Measurements from ENCODE around the gene PRDM1.

The PRDM1 gene

GRCh38 chr6:106069478-106069877, 16.7 kb upstream of the PRDM1 start:
- no peak for DNase-seq (ENCODE audit: low read depth in 1 of 2, low spot score in 1 of 2)

GRCh38 chr6:106070636-106071035, 15.5 kb upstream of the PRDM1 start:
- no peak for DNase-seq (ENCODE audit: low read depth in 1 of 2, low spot score in 1 of 2)

DNA sequence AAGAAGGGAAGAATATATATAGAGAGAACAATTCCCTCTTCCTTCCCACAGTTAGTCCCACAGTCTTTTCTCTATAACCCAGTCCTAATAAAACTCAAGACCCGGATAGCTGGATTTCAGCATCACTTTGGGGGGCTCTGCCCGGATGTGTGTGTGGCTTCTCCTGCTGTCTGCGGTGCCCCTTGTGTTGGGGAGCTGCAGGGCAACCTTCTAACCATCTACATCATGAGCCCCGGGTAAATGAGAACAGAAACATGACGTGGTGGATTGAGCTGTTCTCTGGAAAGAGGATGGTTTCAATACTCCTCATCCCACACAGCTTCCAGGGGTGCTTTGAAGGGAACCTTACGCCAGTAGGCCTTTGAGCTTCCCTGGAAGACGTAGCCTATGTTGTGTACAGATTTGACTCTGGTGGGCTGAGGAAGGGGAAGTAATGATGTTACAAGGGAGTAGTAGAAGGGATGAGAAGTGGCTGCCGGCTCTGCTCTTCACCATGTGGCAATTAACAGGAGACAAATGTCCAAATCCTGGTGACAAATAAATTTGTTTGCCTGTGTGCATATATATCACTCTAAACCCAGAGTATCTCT, 13.5 kb upstream of the PRDM1 start:
- no peak for DNase-seq (ENCODE audit: low read depth in 1 of 2, low spot score in 1 of 2)

DNA sequence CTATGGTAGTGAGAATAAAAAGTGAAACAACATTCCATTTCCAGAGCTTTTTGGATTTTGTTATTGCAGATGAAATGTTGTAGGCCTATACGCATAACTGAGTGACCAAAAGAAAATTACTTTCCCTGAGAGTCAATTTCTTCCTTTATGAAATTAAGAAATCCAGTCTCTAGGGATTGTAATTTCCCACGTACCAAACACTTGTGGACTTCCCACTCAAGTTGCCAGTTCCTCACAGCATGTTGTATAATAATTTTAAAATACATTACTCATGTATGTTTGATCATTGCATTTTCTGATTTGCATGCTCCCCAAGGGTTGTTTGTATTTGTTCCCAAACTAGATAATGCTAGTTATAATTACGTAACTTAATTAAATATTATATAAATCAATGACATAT, 12.0 kb upstream of the PRDM1 start:
- DNase-seq (ENCODE audit: low read depth in 1 of 2, low spot score in 1 of 2) = no peak

GRCh38 chr6:106076139-106076538, 10.0 kb upstream of the PRDM1 start:
- no peak for DNase-seq (ENCODE audit: low read depth in 1 of 2, low spot score in 1 of 2)

- DNase-seq (ENCODE audit: low read depth in 1 of 2, low spot score in 1 of 2) = no peak
These were observed 9.0 kb upstream of the PRDM1 start for GRCh38 chr6:106077170-106077569.

DNA sequence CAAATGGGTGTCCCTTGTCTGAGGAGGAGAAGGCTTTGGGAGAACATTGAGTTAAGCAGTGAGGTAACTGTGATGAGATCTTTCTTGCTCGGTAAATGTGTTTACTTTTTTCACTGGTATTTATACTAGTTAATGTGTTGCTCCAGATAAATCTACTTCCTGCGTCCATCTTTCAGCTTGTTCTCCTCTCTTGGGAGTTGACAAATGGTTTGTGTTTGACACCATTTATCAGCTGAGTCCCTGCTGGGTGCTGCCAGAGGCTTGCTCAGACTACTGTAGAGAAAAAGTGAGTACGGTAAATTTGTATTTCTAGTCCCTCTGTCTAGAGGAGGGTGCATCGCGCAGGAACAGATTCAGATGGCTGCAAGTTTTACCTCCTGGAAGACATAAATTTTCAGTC, 8.3 kb upstream of the PRDM1 start:
- DNase-seq (ENCODE audit: low read depth in 1 of 2, low spot score in 1 of 2) = no peak

DNA sequence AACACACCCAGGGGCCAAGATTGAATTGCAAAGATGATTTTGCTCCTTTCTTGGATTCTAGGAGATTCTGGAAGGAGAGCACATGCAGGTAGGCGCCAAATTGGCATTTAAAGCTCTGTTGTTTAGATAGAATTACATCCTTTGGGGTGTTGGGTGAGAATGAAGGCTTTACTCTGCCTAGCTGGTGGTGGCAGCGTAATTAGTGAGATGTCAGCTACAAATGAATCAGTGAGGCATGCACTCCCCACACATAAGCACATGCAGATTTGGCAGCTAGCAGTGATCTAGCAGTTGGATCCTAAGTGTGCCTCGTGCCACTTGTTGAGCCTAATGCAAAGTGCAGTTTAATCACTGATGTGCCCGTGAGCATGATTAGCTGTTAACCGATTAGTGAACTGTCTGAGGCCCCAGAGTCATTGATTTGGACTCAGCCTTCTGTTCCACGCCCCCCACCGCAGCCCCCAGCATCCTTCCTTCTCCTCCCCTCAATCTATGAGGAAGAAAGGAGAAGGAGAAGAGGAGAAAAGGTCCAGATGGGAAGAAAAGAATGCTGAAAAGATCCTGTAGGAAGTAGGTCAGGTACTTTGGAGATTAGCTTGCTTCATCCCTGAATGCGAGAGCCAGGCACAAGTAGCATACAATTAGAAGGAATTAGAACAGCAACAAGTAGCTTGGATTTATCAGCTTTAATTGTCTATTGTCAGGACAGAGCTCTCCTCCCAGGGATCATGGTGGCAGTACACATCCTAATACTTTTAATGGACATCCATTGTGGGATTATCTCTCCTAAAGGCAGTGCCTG, 6.0 kb upstream of the PRDM1 start:
- DNase-seq (ENCODE audit: low read depth in 1 of 2, low spot score in 1 of 2) = no peak

DNA sequence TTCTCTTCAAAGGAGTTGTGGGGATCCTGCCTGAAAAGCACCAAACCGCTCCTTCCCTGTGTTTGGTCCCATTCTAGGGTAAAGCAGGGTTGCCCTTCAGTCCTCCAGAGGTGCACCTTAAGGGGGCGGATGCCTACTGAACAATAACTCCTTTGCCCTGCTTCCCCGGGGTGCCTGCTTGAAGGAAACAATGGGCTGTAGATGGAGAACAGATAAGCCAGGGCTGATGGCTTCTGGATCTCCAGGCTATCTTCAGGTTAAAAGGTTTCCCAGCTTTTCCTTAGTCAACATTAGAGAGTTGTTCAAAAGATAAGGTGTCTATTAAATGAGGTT, 5.4 kb upstream of the PRDM1 start:
- DNase-seq (ENCODE audit: low read depth in 1 of 2, low spot score in 1 of 2) = no peak

DNA sequence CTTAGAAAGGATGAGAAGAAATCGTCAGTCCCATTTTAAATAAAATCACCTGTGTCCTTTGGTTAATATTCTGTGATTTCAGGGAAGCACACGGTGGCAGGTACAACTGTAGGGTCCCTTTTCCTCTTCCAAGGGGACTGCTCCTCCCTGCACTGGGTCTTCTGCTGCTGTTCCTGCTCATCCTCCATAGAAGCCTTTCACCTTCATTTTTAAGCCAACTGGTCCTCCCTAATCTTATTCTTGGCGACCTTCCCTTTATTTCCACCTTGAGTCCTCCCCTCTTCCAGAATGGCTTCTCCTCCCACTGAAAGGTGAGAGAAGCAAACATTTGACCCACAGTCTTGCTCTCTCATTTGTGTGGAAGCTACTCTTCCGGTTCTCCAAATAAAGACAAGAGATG, 4.4 kb upstream of the PRDM1 start:
- no peak for DNase-seq (ENCODE audit: low read depth in 1 of 2, low spot score in 1 of 2)

DNA sequence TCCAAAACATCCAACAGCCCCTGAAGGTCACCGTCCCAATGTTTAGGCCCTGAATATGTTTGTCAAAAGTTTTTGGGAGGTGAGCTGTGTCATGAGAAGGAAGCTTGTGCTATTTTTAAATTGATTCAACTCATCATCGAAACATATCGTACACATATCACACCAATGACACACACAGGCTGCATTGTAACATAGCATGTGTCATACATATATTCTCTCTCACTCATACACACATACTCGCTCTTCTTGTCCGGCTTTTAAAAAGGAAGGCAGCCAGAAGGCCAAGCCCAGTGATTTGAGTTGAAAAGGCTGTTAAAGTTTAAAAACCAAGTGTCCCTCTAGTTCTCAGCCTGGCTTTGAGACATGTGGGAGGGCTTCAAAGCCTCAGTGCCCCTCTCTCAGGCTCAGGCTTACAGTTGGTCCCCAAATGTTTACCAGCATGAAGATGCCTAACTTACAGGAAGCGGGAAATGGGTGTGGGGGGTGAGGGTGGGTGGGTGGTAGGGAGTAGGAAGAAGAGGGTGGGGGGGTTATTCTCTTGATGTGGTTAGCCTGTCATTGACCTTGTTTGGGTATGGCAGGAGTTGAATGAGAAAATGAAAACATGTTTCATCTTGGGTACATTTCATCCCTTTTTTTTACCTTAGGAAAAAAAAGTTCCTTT, 3.3 kb upstream of the PRDM1 start:
- no peak for DNase-seq (ENCODE audit: low read depth in 1 of 2, low spot score in 1 of 2)

- no peak for DNase-seq (ENCODE audit: low read depth in 1 of 2, low spot score in 1 of 2)
These were observed 2.5 kb upstream of the PRDM1 start for GRCh38 chr6:106083618-106084017.

DNA sequence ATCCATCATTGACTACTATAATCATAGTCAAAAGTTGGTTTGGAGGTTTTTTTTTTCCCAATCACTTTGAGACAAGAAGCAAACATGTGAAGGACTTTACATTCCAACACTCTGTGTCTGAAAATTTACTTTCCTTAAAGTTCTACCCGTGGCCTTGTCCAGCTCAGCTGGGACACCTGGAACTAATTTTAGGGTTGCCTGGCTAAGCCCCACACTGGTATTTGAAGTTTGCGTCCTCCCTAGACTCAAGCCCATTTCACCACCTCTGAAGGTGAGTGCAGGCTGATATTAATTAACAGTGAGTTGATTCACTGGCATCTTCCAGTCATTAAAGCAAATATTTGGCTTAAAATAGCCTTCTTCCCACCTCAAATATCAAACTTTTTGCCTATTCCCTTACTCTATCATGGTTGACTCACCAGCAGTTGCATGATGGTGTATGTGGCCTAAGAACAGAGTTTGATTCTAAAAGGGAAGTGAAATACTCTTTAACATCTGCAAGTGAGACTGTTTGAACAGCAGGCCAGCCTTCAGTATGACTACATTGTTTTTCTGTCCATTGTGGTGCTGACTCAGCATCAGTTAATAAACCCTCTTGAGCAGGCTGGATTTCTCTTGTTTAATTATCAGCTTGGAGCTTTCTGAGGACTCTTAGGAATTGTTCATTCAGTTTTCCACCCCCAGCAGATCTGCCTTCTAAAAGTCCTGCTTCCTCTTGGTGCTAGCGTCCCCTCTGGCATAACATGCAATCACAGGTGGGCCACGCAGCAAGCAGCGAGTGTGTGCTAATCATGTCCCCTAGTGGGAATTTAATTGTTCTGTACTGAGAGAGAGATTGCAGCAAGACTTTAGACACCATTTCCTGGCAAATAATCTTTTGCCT, 1.8 kb upstream of the PRDM1 start:
- no peak for DNase-seq (ENCODE audit: low read depth in 1 of 2, low spot score in 1 of 2)

DNA sequence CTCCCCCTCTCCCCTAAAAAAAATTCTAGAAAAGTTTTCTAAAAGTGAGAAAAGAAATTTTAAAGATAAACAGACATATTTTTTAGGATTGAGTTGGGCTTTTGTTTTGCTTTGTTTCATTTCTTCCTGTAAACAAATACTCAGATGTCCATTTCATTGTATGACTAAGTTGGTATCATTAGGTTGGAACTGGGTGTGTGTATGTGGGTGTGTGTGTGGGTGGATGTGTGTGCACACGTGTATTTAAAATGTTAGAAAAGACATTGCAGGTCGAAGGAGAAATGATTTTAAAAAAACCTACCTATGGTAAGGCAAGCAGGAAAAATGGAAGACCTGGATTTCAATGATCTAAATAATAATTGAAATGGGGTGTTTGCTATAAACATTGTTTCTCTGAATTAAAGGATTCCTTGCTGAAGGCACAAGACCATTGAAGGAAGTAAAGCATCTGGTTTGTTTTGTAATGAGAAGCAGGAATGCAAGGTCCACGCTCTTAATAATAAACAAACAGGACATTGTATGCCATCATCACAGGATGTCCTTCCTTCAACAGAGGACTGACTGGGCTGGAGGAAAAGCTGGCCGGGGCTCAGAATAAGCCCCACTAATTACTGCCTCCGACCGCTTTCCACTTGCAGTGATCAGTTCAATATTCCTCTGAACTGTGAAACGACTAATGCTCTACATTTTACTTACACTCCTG, 996 bp upstream of the PRDM1 start:
- DNase-seq (ENCODE audit: low read depth in 1 of 2, low spot score in 1 of 2) = no peak

DNA sequence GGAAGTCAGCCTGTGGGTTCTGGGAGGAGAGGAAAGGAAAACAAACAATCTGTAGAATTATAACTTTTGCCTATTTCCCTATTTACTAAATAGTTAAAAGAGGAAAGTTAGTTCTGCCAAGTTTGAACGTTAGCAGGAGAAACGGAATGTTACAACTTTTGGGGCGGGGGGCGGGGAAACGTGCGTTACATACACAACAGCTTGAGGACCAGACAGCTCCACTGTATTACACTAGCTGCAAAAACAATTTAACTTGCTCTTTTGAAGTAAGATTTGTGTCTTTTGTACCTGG, 498 bp upstream of the PRDM1 start:
- DNase-seq (ENCODE audit: low read depth in 1 of 2, low spot score in 1 of 2) = no peak

DNA sequence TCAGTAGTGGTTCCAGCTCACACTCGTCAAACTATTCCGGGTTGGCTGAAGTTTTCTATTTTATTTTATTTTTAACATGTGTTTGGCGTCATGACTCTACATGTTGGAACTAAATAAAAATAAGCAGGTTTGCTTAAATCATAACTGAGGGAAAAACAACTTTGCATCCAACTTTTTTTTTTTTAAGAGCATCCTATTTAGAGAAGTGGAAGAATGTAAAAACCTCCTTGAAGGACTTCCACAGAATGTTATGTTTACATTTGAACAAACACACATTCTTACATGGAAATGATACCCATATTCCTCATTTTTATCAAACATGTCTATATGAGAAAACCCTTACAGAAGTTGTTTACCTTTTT, 659 bp downstream of the PRDM1 start:
- no peak for DNase-seq (ENCODE audit: low read depth in 1 of 2, low spot score in 1 of 2)

- no peak for DNase-seq (ENCODE audit: low read depth in 1 of 2, low spot score in 1 of 2)
These were observed 1.6 kb downstream of the PRDM1 start for GRCh38 chr6:106087548-106088325.

DNA sequence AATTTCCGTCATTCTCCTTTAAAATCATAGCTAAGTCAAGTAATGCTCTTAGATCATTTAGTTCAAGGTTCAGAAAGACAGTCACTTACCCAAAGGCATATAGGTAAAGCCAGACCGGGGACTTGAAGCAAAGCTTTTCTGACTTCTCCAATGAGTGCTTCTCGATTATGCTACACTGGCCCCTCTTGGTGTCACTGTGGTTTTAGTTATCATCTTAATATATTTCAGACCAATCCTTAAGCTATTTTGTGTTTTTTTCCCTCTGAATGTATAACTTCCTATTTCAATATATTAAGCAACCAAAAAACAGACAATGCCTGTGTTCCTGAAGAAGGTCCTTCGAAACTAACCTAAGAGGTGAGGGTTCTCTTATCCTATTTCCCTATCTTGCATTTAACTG, 3.9 kb downstream of the PRDM1 start:
- no peak for DNase-seq (ENCODE audit: low read depth in 1 of 2, low spot score in 1 of 2)

GRCh38 chr6:106092279-106092678, 6.1 kb downstream of the PRDM1 start:
- no peak for DNase-seq (ENCODE audit: low read depth in 1 of 2, low spot score in 1 of 2)

- DNase-seq (ENCODE audit: low read depth in 1 of 2, low spot score in 1 of 2) = no peak
These were observed 8.3 kb downstream of the PRDM1 start for GRCh38 chr6:106094261-106094963.
